IPS-18c (cell line): ENCODE measurements around the gene C19orf67.

ENCODE experiments used
- H3K4me3 ChIP-seq: 2 replicates; pipeline ENCODE4 v1.7.0; 2013; ENCODE audit warnings: low read depth, mild to moderate bottlenecking, low read length, moderate library complexity; ENCODE audit not compliant: insufficient read depth
- H3K9me3 ChIP-seq: one replicate; pipeline ENCODE4 v1.6.1; 2013; ENCODE audit warnings: mild to moderate bottlenecking, low read length, moderate library complexity; ENCODE audit not compliant: control insufficient read depth, insufficient read depth

Gene C19orf67

GRCh38 chr19:14112809-14113385 lies 27.3 kb upstream of the C19orf67 start:
- H3K4me3 ChIP-seq: 0 out of 2 replicates have a peak overlapping the region, but pooled peaks have one; percentile 9
- no peaks in the 10 kb centered on the region for H3K9me3 ChIP-seq

DNA sequence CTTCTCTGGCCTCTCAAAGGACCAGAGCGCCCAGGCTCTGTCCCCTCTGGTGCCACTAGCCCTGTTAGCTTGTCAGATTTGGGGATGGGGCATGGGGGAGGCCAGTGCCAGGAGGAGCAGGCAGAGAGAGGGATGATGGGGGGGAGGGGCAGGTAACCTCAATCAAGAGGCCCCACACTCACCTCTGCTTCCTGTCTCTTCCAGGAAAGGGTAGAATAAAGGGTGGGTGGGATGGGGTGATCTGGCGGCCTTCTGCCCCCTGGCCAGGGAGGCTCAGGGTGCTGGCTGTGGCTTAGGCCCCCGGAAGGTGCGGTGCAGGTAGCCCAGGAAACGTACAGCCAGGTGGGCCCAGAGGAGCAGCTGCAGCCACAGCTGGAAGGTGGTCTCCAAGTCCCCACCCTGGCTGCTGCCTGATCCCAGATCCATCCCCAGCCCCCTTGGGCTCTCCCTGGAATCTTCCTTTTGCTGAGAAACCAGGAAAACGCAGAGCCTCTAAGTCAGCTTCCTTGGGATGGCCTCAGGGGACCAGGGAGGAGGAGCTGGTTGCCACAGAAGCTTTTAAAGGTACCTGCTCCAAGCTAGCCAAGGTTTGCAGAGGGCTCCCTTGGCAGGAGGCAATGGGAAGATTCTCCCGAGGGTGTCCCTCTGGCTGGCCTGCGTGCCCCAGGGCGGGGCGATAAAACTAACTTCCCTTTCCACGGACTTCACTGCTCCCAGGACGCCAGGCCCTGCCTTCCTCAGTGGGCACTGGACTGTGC lies 26.6 kb upstream of the C19orf67 start:
- Histone ChIP-seq H3K9me3 (no peaks in the 10 kb centered on the region), H3K4me3 (no peak overlapping the region)

GRCh38 chr19:14111486-14111885 lies 25.9 kb upstream of the C19orf67 start:
- no peak overlapping the region for H3K4me3 ChIP-seq

GRCh38 chr19:14110650-14111049 lies 25.1 kb upstream of the C19orf67 start:
- Histone ChIP-seq H3K9me3 (no peaks in the 10 kb centered on the region), H3K4me3 (no peak overlapping the region)

More at GRCh38 chr19:14111486-14111885, 25.9 kb upstream of the C19orf67 start:
- H3K9me3 ChIP-seq: no peaks in the 10 kb centered on the region

DNA sequence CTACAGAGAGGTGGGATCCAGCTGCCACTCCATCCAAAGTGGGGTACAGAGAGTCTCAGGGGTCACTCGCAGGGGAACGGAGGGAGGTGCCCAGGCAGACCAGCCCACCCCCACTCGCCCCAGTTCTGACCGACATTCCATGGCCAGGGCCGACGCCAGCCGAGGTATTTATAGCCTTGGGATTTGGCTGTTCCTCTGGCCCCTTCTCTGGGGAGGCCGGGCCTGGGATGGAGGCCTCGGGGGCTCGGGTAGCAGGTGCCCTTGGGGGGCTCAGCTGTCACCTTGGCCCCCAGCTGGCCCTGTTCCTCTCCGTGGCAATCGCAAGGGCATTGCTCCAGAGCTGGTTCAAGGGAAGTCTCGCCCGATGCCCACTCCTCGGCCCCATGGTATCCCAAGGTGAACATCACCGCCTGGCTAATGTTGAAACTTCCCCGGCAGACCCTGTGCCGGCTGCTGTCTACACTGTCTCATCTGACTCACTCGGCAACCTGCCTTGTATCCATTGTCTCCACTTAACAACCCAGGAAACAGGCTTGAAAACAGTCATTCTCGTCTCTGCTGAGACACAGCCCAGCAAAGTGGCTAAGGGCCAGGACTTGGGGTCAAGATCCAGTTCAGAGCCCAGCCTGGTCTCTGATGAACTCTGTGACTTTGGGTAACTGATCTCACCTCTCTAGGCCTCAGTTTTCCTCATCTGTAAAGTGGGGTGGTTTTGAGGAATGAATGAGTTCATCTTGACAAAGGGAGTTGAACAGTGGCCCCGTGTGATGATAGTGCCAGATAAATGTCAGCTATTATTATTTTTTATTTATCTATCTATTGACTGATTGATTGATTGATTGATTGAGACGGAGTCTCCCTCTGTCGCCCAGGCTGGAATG lies 22.2 kb upstream of the C19orf67 start:
- H3K4me3 ChIP-seq: no peak overlapping the region
- no peaks in the 10 kb centered on the region for H3K9me3 ChIP-seq

GRCh38 chr19:14106840-14107239 lies 21.3 kb upstream of the C19orf67 start:
- no peaks in the 10 kb centered on the region for H3K9me3 ChIP-seq

DNA sequence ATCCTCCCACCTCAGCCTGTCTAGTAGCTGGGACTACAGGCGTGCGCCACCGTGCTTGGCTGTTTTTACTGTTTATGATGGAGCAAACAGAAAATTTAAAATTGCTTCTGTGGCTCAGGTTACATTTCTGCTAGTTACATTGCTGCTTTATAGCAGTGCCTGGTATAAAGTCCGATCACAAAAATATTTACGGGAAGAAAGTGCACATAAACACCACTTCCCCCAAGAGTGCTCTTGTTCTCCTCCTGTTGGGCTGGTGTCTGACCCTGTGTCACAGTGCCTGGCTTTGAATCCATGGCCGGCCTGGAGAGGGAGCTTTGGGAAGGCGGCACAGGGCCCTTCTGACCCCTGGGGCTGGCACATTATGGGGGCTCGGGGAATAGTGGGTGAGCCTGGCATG lies 20.1 kb upstream of the C19orf67 start:
- no peaks in the 10 kb centered on the region for H3K9me3 ChIP-seq
- H3K4me3 ChIP-seq: no peak overlapping the region

More at GRCh38 chr19:14106840-14107239, 21.3 kb upstream of the C19orf67 start:
- no peak overlapping the region for H3K4me3 ChIP-seq

DNA sequence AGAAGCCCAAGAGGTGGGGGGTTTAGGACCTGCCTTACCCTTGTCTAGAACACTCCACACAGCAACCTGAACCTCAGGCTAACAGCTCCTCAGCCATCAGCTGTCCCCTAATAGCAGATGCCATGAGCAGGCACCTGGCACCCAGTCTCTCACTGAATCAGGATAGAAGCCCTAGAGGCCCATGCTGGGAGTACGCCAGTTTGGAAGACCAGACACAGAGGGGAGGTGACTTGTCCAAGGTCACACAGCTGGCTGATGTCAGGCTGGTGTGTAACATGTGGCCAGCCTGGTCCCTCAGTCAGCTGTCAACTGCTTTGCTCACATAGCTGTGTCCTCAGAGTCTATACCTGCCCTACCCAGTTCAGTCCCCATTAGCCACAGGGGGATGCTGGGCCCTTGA lies 17.7 kb upstream of the C19orf67 start:
- Histone ChIP-seq H3K4me3 (no peak overlapping the region), H3K9me3 (no peaks in the 10 kb centered on the region)

DNA sequence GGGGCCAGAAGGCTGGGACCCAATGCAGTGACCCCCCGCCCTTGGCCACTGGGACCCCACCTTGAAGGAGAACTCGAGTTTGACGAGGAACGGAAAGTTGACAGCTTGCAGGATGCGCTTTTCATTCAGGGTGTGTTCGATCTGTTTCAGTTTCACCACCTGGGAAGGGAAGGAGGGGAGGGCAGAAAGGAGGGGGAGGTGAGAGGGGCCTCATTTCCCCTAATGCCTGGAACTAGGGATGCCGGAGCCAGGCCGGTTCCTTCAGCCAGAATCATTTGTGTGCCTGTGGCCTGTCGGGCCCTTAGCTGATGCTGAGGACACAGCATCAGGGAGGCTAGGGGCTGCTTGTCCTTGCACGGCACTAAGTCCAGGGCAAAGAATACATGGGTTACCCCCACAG lies 17.2 kb upstream of the C19orf67 start:
- Histone ChIP-seq H3K4me3 (no peak overlapping the region), H3K9me3 (no peaks in the 10 kb centered on the region)

DNA sequence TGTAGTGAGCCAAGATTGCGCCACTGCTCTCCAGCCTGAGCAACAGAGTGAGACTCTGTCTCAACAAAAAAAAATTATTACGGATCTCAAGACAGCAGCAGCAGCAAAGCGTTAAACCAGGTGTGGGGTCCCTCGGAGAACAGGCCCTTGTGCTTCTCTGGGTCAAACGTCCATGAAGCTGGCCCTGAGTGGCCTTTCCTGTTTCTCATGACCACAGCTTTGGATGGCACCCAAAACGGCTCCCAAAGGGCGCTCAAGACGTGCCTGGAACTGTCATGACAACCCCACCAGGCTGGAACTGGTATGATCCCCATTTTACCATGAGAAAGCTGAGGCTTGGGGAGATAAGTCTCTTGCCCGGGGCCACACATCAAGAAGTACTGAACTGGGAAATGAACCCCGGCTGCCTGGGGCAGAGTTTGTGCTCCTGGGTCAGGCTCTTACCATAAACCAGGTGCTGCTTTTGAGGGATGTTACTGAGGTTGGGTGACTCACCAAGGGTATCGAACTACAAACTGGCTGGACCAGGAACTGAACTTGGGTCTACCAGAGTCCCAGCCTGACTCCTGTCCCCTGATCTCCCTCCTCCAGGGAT lies 16.6 kb upstream of the C19orf67 start:
- Histone ChIP-seq H3K9me3 (no peaks in the 10 kb centered on the region), H3K4me3 (no peak overlapping the region)

DNA sequence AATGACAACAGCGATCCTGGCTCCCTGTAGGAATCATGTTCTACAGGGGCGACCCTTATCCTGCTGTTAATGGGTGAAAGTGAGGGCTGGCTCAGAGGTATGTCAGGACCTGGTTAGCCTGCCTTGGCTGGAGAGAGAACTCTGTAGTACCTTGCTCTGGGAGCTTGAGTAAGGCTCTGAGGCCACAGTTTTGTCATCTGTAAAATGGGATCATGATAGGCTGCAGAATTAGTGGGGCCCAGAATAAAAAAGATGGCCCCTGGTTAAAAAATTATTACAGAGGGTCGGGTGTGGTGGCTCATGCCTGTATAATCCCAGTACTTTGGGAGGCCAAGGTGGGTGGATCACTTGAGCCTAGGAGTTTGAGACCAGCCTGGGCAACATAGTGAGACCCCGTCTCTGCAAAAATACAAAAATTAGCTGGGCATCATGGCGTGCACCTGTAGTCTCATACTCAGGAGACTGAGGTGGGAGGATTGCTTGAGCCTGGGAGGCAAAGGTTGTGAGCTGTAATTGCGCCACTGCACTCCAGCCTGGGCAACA lies 15.5 kb upstream of the C19orf67 start:
- Histone ChIP-seq H3K9me3 (no peaks in the 10 kb centered on the region), H3K4me3 (no peak overlapping the region)

DNA sequence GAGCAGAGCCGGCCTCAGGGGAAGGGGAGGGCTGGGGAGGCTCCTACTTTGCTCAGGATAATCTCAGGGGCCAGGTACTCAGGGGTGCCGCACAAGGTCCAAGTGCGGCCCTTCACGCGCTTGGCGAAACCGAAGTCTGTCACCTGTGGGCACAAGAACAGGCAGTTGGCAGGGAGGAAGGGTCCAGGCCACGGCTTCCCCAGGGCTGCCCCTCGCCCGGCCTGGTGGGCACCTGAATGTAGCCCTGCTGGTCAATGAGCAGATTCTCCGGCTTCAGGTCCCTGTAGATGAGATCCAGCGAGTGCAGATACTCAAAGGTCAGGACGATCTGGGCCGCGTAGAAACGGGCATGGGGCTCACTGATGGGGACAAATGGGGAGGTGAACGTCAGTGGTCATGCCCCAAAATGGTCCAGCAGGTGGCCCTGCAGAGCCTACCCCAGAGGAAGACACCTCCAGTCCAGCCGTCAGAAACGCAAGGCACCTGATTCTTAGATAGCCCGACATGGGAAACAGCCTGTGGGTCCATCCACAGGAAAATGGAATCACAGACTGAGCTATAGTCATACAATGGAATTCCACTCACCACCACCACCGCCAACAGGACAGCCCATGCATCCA lies 12.1 kb upstream of the C19orf67 start:
- Histone ChIP-seq H3K4me3 (no peak overlapping the region), H3K9me3 (peaks cover 3% of the 10 kb centered on the region)

GRCh38 chr19:14096272-14096992 lies 10.8 kb upstream of the C19orf67 start:
- Histone ChIP-seq H3K9me3 (peaks cover 3% of the 10 kb centered on the region), H3K4me3 (no peak overlapping the region)

DNA sequence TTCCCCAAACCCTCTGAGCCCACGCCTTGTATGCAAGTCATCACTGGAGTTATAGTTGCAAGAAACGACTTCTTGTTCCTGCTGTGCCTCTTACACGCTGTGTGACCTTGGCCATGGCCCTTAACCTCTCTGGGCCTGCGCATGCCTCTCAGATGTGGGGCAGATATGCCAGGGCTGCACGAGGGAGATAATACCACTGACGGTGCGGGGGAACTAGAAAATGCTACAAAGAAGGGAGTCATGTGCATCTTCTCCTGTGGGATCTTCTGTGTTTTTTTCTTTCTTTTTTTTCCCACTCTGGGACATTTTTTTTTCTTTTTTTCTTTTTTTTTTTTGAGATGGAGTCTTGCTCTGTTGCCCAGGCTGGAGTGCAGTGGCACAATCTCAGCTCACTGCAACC lies 9.3 kb upstream of the C19orf67 start:
- H3K4me3 ChIP-seq: no peak overlapping the region
- H3K9me3 ChIP-seq: peaks cover 3% of the 10 kb centered on the region

DNA sequence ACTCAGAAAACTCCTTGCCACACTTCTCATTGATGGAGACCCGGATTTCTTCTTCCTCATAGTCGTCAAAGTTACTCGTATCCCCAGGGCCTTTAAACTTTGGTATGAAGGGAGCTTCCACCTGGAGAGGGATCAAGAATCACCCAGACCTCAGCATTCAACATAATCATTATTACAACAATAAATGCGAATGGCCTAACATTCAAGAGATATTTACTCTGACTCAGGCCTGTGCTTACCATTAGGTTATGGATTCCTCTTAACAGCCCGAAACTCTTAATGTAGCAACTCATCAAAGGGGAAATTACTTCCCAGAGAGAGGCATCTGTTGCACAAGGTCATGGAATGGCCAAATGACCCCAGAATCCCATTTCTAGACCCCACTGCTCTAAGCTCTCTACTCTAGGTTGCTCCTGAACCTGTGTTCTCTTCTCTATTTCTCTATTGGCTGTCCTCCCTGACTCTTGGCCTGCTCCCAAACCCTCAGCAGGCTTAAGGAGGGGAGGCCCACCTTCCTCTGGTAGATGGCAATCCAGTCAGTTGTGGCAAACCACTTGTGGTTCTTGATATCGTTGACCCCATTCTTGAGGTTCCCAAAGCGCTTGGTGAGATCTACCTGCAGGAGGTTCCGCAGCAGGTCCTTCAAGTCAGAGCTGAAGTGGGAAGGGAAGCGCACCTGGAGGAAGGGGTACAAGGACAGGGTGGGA lies 7.7 kb upstream of the C19orf67 start:
- no peak overlapping the region for H3K4me3 ChIP-seq
- H3K9me3 ChIP-seq: peaks cover 3% of the 10 kb centered on the region
